Ureter (tissue), 1 donor: ENCODE measurements around the gene LRRC57. TPM values are rescaled to one million over a fixed set of nuclear protein-coding genes. Genes with fewer than 3 reads are reported as not detected.
A peak's percentile ranks its signal among the peaks of the same experiment; 100 is the strongest.

Experiments
- DNase-seq: peaks from one replicate; pipeline ENCODE4 v3.0.0-alpha.2; 2020; ENCODE audit warnings: low spot score
- total RNA-seq: library from RNA; stranded (reverse); gene quantifications from one replicate; pipeline ENCODE4 v1.2.4, GENCODE V29; 2023
- donor health status: DM: yes; HTN: yes; CAD: no.

The LRRC57 gene
- total RNA-seq, 1 donor from 2014 or later, result 23.5 TPM

- DNase-seq, result no peak
These were observed 1.3 kb upstream of the LRRC57 start for GRCh38 chr15:42549741-42550392.

GRCh38 chr15:42549032-42549491, 469 bp upstream of the LRRC57 start:
- DNase-seq, result no peak

GRCh38 chr15:42547918-42548248, 710 bp downstream of the LRRC57 start:
- DNase-seq, result peak; percentile 45

GRCh38 chr15:42544853-42545629, 3.6 kb downstream of the LRRC57 start:
- DNase-seq, result no peak

GRCh38 chr15:42533246-42533645, 15.3 kb downstream of the LRRC57 start:
- DNase-seq, result no peak

GRCh38 chr15:42528970-42529369, 19.6 kb downstream of the LRRC57 start:
- no peak for DNase-seq

GRCh38 chr15:42523331-42523730, 25.3 kb downstream of the LRRC57 start:
- no peak for DNase-seq

GRCh38 chr15:42511007-42511391, 37.6 kb downstream of the LRRC57 start:
- no peak for DNase-seq

- no peak for DNase-seq
These were observed 38.2 kb downstream of the LRRC57 start for GRCh38 chr15:42510258-42511006.

GRCh38 chr15:42508263-42508690, 40.3 kb downstream of the LRRC57 start:
- DNase-seq, result no peak

- DNase-seq, result no peak
These were observed 41.1 kb downstream of the LRRC57 start for GRCh38 chr15:42507514-42507913.

- no peak for DNase-seq
These were observed 44.0 kb downstream of the LRRC57 start for GRCh38 chr15:42504631-42505030.

- no peak for DNase-seq
These were observed 44.8 kb downstream of the LRRC57 start for GRCh38 chr15:42503825-42504224.

- DNase-seq, result no peak
These were observed 46.1 kb downstream of the LRRC57 start for GRCh38 chr15:42502477-42502876.

GRCh38 chr15:42499858-42500609, 48.6 kb downstream of the LRRC57 start:
- DNase-seq, result no peak

- no peak for DNase-seq
These were observed 50.2 kb downstream of the LRRC57 start for GRCh38 chr15:42498212-42499068.

- peak; percentile 94 for DNase-seq
These were observed 53.0 kb downstream of the LRRC57 start, which contains the start of gene SNAP23 for GRCh38 chr15:42495361-42496212. Gene SNAP23, plus strand, starts transcription at chr15:42495634. Its CDS starts 16,213 bp downstream, at chr15:42511847.

- peak; percentile 53 for DNase-seq
These were observed 53.6 kb downstream of the LRRC57 start for GRCh38 chr15:42494998-42495360.

- DNase-seq, result no peak
These were observed 54.9 kb downstream of the LRRC57 start for GRCh38 chr15:42493679-42494078.
